Measurements from ENCODE around the gene FSTL4.

GRCh38 chr5:133299021-133299420, 313.3 kb downstream of the FSTL4 start:
- TF ChIP-seq CTCF (IDR thresholded peaks at IDR 0.05), result no peak
- TF ChIP-seq POLR2A (IDR thresholded peaks at IDR 0.05), result no peak

Data from body of pancreas (tissue), 4 donors.